HG02884 (cell line): ENCODE measurements around the gene FZD8.

Experiments used
- ATAC-seq: cut with Tn5 transposase; IDR thresholded peaks from one replicate; pipeline ENCODE4 v1.9.1; 2021; ENCODE audit warnings: mild to moderate bottlenecking, moderate library complexity; ENCODE audit not compliant: unreplicated experiment

FZD8 gene

DNA sequence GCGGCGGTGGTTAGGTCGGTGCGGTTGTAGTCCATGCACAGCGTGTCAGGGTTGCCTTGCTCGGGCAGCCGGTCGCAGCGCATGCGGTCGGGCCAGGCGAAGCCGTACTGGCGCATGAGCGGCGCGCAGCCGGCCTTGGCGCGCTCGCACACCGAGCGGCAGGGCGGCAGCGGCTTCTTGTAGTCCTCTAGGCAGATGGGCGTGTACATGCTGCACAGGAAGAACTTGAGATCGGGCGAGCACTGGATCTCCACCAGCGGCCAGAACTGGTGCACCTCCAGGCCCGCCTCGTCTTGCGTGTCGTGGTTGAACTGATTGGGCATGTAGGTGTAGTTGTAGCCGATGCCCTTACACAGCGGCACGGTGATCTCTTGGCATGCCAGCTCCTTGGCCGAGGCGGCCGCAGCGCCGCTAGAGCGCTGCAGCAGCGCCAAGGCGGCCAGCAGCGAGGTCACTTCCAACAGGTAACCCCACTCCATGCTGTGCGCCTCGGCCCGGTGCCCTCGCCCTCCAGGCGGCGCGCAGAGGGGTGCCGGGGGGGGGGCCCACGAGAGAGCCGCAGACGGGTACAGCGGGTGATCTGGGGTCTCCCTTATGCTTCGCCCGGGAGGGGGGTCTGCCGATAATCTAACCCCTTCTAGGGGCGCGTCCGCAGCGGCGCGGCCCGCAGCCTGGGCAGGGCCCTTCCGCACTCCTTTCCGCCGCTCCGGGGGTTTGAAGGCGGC, 983 bp downstream of the FZD8 start:
- ATAC-seq = peak; percentile 26

DNA sequence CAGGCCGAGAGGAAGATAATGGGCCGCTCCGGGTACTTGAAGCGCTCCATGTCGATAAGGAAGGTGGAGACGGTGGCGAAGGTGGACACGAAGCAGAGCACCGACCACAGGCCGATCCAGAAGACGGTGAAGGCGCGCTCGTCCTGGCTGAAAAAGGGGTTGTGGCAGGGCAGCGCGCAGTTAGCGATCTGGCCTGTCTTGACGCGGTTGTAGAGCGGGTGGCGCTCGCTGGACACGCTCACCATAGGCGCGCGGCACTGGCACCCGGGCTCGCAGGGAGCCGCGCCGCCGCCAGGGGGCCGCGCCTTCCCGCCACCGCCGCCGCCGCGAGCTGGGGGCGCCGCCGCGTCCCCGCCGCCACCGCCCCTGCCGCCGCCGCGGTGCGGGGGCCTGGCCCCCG, 1.6 kb downstream of the FZD8 start:
- ATAC-seq = peak; percentile 30

DNA sequence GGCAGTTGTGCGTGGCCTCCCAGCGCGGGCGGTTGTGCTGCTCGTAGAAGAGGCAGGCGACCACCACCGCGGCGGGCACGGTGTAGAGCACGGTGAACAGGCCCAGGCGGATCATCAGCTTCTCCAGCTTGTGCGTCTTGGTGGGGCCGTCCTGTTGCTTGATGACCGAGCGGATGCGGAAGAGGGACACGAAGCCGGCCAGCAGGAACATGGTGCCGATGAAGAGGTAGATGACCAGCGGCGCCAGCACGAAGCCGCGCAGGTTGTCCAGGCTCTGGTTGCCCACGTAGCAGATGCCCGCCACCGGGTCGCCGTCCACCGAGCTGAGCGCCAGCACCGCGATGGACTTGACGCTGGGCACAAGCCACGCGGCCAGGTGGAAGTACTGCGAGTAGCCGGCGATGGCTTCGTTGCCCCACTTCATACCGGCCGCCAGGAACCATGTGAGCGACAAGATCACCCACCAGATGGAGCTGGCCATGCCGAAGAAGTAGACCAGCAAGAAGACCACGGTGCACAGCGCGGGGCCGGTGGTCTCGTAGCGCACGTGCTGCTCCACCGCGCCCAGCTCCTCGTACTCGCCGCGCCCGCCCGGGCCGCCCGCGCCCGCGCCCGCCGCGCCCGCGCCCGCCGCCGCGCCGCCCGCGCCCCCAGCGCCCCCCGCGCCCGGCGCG, 2.2 kb downstream of the FZD8 start:
- ATAC-seq = no peak

DNA sequence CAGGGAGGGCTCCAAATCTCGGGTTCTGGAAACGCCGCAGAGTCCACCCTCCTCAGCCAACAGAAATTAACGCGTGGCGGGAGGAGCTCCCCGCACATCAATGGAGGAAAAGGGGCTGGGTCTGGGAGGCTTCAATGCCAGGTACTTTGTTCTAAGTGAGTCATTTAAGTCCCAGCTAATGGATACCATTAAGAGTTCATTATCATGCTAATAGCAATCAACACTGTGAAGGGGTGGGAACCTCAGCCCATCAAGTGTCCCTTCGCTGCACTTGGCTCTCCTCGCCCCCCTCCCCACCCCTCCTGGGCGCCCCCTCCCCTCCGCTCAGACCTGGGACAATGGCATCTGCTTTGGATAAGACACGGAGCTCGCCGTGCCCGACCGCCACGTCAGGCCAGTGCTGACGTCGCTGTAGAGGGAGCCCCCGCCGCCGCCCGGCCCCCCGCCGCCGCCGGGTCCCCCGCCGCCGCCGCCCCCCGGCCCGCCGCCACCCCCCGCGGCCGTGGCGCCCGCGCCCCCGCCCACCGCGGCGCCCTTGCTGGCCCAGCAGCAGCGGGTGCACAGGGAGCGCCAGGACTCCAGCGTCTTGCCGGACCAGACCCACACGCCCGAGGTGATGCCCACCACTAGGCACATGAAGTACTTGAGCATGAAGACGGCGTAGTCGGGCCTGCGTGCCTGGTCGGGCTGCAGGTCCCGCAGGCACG, 2.9 kb downstream of the FZD8 start:
- no peak for ATAC-seq

DNA sequence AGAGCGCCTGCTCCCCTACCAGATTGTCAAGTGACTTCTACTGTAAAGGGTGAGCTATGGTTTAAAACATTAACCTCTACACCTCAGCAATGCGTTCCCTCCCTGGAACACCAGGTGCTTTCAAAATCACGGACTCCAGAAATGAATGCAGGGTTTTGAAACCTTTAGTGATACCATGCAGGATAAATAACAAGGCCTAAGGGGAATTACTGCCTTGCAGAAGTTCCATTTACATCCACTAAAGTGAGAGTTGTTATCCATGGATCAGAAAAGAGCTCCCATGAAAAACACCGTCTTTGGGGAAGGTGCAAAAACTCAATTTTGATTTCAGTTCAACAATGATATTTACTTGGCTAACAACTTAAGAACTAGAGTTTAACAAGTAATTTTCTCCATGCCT, 4.0 kb downstream of the FZD8 start:
- ATAC-seq = no peak

DNA sequence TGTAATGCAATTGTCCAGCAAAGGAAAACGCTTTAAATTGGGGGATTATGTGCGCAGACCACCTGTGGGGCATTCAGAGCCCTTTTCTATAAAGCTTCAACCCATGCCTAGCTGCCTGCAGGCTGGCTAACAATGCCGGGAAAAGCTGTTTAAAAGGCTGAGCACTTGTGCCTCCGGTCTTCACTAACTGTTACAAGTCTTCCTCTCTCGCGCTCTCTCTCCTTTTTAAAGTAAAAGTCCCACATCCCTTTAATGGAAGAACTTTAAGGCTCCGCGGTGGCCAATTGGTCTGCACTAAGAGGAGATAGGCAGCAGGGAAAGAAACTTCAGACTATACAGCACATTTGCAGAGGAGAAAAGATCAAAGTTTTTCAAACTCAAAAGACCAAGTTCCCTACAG, 4.6 kb downstream of the FZD8 start:
- ATAC-seq = no peak

DNA sequence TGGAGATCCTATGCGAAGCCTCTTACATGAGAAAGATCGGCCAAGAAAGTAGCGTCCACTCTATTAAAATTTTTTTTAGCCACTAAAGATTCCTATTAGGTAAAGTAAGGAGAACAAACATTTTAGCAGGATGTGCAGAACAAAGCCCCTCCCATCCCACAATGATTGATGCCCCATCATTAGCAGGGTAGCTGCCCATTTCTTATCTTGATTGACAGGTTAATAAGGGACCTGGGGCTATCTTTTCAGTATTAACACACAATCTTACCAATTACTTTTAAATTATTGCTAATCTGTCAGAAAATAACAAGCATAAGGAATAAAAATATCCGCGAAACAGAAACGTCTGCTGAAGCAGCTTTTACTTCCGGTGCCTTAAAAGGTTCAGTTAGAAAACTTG, 5.1 kb downstream of the FZD8 start:
- no peak for ATAC-seq

DNA sequence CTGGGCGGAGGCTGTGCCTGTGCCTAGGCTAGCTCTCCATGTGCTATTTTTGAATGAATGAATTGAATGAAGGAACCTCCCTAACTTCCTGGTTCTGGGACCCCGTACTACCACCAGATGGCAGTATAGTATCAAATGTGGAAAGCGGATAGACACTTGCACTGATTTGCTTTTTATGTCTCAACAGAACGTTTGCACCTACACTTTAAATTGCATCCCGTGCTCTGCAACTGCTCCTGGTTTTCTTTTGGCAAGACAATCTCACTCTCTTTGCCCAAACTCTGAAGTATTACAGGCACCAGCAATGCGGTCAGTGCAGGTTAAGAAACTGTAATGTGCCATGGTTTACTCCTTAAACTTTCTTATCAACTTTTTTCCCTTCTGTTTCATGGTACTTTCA, 6.5 kb downstream of the FZD8 start:
- ATAC-seq = peak; percentile 83

DNA sequence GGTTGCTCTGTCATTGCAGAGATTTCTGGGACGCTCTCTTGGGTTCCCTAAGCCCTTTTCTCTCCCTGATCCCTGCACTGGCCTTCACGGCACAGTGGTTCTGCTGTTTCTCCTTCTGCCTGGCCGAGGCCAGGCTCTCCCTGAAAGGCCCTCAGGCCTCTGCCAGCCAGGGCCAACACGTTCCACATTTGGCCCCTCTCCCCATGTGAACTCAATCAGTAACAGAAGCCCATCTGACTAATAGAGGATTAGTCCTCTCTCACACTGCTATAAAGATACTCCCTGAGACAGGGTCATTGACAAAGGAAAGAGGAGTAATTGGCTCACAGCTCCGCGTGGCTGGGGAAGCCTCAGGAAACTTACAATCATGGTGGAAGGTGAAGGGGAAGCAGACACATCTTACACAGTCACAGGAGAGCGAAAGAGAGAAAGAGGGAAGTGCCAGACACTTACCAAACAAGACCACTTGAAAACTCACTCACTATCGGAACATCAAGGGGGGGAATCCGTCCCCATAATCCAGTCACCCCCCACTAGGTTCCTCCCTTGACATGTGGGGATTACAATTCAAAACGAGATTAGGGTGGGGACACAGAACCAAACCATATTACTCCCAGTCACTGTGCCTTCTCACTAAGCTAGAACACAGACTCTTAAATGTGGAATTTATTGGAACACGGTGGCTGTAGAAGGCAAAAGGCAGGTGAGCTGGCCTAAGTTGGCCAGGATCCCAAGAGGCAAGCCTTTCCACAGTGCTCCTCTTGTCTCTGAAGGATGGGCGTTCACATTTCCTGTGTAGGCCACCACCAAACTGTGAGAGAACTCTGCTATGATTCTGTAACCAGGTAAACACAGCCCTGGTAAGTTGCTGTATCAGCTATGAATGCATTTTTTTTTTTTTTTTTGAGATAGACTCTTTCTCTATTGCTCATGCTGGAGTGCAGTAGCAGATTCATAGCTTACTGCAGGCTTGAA, 8.8 kb downstream of the FZD8 start:
- no peak for ATAC-seq

DNA sequence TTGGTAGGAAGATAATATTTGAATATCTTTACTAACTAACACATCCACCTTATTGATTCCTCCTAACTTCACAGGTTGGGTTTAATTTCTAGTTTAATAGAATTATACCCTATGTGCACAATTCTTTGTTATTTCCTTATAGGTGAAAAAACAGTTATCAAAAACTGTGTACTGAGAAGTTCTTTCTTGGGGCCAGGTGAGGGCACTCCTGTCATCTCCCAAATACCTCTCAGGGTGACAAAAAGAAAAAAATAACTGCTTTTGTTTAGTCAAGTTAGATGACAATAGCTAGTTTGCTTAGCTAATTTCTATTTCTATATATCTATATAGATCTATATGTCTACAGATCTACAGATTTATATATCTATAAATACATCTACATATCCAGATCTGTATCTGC, 10.1 kb downstream of the FZD8 start:
- ATAC-seq = no peak

DNA sequence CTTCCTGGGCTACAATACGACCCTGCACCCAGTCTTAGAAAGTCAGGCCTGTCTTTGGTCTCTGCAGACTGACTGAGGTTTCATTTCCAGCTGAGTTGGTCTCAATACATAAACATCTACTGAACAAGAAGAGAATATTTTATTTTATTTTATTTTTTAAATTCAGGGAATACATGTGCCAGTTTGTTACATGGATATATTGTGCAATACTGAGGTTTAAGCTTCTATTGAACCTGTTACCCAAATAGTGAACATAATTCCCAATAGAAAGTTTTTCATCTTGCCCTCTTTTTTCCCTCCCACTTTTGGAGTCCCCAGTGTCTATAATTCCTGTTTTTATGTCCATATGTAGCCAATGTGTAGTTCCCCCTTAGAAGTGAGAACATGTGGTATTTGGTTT, 10.7 kb downstream of the FZD8 start:
- no peak for ATAC-seq

DNA sequence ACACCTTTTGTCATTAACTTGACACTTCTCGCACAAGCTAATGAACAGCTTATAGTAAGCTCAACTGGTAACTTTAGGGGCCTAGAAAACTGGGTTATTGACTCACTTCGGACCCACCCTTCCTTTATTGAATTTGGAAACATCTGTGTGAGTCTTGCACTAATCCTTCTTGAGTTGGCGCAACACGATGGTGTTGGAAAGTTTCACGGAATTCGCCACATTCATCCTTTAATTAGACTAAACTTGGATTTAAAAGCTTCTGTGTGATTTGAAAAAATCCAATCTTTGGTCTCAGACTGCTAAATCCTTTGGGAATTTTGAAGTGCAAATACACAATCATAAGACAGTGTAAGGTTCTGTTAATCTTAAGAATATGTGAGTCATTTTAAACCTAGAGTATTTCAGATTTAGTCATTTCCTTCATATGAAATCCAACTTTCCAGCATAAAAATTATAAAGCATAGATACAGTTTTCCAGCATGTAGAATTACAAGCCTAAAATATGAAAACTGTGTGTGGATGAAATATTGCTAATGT, 15.1 kb downstream of the FZD8 start:
- ATAC-seq = no peak

DNA sequence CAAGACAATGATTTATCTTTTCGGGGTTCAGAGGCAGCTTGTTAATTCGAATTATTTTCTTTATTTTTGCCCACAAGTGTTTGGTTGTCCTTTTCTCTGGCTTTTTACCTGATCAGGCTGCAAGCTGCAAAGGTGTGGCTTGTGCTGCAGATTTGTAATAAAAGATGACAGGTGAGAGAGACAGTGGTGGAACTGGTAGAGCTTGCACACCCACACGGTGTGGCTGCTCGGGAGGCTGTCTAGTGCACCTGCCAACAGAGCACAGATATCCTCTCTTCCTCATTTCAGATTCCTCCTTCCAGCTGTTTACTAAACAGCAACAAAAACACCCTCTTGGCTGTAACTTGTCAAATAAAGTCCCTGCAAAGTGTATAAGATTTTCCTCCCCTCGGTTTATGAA, 27.8 kb downstream of the FZD8 start:
- no peak for ATAC-seq

DNA sequence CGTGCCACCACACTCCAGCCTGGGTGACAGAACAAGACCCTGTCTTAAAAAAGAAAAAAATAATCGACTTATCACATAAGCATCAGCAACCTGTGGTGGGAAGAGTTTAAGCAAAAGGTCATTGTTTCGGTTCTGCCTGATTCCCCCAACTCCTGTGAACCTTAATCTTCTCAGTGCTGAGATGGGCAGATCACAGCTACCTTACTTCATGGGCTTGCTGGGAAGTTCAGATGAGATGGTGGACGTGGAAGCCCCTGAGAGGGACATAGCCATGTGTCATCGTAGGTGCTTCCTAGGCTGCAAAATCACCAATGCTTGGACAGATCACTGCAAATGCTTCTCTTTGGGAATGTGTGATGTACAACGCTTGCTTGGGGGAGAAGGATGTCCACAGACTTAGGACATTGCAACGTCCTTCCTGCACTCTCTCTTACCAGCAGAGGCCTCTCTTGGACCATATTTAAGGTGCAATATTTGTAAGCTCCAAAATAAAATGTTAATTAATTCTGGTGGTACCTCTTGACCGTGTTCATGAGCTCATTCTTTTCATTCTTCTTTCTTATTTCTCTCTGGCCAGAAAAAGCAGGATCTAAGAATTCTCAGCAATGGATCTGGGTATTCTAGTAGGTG, 28.4 kb downstream of the FZD8 start:
- no peak for ATAC-seq

DNA sequence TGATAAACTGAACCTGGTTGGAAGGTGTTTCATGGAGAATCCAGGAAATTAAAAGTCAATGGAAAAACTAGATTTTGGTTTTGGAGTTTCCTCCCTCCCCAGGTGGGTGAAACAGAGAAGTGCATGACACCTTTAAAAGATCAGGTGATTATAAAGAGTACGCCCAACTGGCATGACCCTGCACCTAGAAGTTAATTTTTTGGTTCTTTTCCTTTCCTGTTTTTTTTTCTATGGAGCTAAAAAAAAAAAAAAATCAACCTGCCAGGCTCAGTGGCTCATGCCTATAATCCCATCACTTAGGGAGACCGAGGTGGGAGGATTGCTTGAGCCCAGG, 29.0 kb downstream of the FZD8 start:
- ATAC-seq = no peak

DNA sequence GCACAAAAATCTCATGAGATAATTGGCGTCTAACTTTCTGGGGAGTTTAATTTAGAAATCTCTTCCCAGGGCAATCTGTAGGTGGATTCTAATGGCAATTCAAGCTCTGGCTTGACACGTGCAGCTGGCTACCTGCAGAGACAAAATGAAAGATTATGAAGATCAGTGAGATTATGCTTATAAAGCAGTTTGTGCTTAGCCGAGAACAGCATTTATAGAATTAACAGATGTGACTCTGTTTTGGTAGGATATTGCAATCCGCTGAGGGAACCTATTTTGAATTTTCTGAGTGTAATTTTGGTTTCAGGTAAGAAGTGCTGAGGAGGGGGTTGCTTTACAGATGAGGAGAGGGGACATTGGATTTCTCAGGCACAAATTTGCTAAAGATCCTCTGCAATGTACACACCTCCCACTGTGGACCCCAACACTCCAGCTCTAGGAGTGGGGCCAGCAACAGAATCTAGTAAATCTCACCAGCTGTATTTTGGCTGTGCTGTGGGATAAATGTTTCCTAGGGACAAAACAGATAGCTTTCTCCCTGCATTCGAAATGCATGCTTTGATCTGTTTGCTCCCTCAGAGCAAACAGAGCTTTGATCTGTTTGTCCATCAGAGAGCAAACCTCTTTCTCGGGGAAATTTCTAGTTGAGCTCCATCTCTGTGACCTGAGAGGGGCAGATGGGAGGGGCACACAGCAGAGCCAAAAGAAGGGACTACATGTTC, 29.6 kb downstream of the FZD8 start:
- no peak for ATAC-seq

DNA sequence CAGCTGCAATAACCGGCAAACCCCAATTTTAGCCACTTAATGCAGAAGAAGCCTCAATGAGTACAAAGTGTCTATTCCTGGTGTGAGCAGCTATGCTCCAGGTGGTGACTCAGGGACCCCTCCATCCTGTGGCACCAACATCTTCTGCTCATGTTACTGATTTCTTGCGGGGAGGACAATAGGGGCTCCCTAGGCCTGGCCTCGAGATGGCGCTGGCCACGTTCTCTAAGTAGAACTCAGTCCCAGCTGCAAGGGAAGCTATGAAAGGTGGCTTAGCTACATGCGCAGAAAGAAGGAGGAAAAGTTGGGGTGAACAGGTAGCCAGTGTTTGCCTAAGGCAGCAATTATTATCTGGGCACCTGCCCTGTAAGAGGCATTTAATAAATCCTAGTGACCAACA, 30.3 kb downstream of the FZD8 start:
- no peak for ATAC-seq

DNA sequence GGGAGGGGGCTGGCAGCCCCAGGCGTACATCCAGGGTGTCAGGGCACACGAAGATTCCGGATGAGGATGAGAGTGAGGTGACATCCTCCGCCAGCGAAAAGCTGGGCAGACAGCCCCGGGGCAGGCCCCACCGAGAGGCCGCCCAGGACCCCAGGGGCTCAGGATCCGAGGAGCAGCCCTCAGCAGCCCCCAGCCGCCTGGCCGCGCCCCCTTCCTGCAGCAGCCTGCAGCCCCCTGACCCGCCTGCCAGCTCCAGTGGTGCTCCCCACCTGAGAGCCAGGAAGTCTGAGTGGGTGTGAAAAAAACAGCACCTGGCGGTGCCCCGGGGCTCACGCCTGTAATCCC, 33.8 kb downstream of the FZD8 start:
- no peak for ATAC-seq

DNA sequence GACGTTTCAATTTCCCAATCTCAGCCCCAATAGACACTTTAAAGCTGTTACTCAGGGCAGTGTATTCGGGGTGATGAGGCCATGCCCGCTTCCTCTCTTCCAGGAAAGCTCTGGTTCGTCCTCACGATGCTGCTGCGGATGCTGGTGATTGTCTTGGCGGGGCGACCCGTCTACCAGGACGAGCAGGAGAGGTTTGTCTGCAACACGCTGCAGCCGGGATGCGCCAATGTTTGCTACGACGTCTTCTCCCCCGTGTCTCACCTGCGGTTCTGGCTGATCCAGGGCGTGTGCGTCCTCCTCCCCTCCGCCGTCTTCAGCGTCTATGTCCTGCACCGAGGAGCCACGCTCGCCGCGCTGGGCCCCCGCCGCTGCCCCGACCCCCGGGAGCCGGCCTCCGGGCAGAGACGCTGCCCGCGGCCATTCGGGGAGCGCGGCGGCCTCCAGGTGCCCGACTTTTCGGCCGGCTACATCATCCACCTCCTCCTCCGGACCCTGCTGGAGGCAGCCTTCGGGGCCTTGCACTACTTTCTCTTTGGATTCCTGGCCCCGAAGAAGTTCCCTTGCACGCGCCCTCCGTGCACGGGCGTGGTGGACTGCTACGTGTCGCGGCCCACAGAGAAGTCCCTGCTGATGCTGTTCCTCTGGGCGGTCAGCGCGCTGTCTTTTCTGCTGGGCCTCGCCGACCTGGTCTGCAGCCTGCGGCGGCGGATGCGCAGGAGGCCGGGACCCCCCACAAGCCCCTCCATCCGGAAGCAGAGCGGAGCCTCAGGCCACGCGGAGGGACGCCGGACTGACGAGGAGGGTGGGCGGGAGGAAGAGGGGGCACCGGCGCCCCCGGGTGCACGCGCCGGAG, 34.4 kb downstream of the FZD8 start:
- no peak for ATAC-seq
